Measurements from ENCODE around the gene ALDH3A1.

The ALDH3A1 gene

GRCh38 chr17:19785854-19786253 lies 37.8 kb upstream of the ALDH3A1 start:
- no peak overlapping the region for H2AFZ ChIP-seq
- H3K4me1 ChIP-seq: no peaks in the 10 kb centered on the region
- TF ChIP-seq CTCF (IDR thresholded peaks at IDR 0.05): no peak
- H3K36me3 ChIP-seq (ENCODE audit: control insufficient read depth, insufficient read depth, low read length): no peaks in the 10 kb centered on the region
- H3K4me2 ChIP-seq (ENCODE audit: low read length): no peak overlapping the region
- H3K27ac ChIP-seq: no peak overlapping the region
- no peaks in the 10 kb centered on the region for H3K79me2 ChIP-seq
- no peaks in the 10 kb centered on the region for H3K9me3 ChIP-seq (ENCODE audit: control insufficient read depth, low read length)
- no peaks in the 10 kb centered on the region for H3K27me3 ChIP-seq (ENCODE audit: control insufficient read depth, insufficient read depth, low read length)
- no peak overlapping the region for H3K9ac ChIP-seq
- no peak overlapping the region for H3K4me3 ChIP-seq (ENCODE audit: low read depth, low read length)

- no peak overlapping the region for H3K4me3 ChIP-seq (ENCODE audit: low read depth, low read length)
- no peaks in the 10 kb centered on the region for H3K9me3 ChIP-seq (ENCODE audit: control insufficient read depth, low read length)
- TF ChIP-seq CTCF (IDR thresholded peaks at IDR 0.05): no peak
- no peaks in the 10 kb centered on the region for H3K4me1 ChIP-seq
- no peak overlapping the region for H3K4me2 ChIP-seq (ENCODE audit: low read length)
- H3K79me2 ChIP-seq: no peaks in the 10 kb centered on the region
- H3K27me3 ChIP-seq (ENCODE audit: control insufficient read depth, insufficient read depth, low read length): no peaks in the 10 kb centered on the region
- no peak overlapping the region for H3K27ac ChIP-seq
- H3K9ac ChIP-seq: no peak overlapping the region
- H3K36me3 ChIP-seq (ENCODE audit: control insufficient read depth, insufficient read depth, low read length): no peaks in the 10 kb centered on the region
- no peak overlapping the region for H2AFZ ChIP-seq
These were observed 33.7 kb upstream of the ALDH3A1 start for GRCh38 chr17:19781488-19782458.

- H3K27ac ChIP-seq: no peak overlapping the region
- no peaks in the 10 kb centered on the region for H3K79me2 ChIP-seq
- H3K4me2 ChIP-seq (ENCODE audit: low read length): no peak overlapping the region
- H3K9ac ChIP-seq: no peak overlapping the region
- no peak for TF ChIP-seq CTCF (IDR thresholded peaks at IDR 0.05)
- H3K4me3 ChIP-seq (ENCODE audit: low read depth, low read length): no peak overlapping the region
- no peak overlapping the region for H2AFZ ChIP-seq
- H3K9me3 ChIP-seq (ENCODE audit: control insufficient read depth, low read length): no peaks in the 10 kb centered on the region
- H3K4me1 ChIP-seq: no peaks in the 10 kb centered on the region
- H3K36me3 ChIP-seq (ENCODE audit: control insufficient read depth, insufficient read depth, low read length): no peaks in the 10 kb centered on the region
- no peaks in the 10 kb centered on the region for H3K27me3 ChIP-seq (ENCODE audit: control insufficient read depth, insufficient read depth, low read length)
These were observed 32.7 kb upstream of the ALDH3A1 start for GRCh38 chr17:19780846-19781245.

DNA sequence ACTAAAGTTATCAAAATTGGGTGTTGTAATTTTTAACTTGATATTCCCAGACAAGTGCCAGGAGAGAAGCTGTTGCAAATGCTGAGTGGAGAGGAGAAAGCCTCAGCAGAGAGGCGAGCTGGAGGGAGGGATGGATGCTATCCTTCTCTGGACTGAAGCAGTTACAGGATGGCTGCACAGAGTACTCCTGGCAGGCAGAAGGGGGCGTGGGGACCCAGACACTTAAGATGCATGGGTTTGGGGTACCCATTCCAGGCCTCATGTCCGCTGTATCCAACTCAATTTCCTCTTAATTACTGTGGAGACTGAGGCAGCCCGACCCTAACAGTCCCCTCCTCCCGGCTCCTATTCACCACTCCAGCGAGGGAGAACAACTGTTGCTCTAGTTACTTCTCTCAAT lies 25.4 kb upstream of the ALDH3A1 start:
- no peaks in the 10 kb centered on the region for H3K9me3 ChIP-seq (ENCODE audit: control insufficient read depth, low read length)
- H2AFZ ChIP-seq: no peak overlapping the region
- H3K4me1 ChIP-seq: no peaks in the 10 kb centered on the region
- no peak overlapping the region for H3K4me3 ChIP-seq (ENCODE audit: low read depth, low read length)
- no peaks in the 10 kb centered on the region for H3K36me3 ChIP-seq (ENCODE audit: control insufficient read depth, insufficient read depth, low read length)
- H3K4me2 ChIP-seq (ENCODE audit: low read length): no peak overlapping the region
- H3K9ac ChIP-seq: no peak overlapping the region
- H3K79me2 ChIP-seq: no peaks in the 10 kb centered on the region
- TF ChIP-seq CTCF (IDR thresholded peaks at IDR 0.05): no peak
- H3K27me3 ChIP-seq (ENCODE audit: control insufficient read depth, insufficient read depth, low read length): no peaks in the 10 kb centered on the region
- no peak overlapping the region for H3K27ac ChIP-seq

Measured in parathyroid adenoma (tissue), 2 donors.